Fibroblast of skin of right quadriceps (primary cell): Measurements from ENCODE around the gene ZNF438.
A peak's percentile ranks its signal among the peaks of the same experiment; 100 is the strongest.

ENCODE experiments used
- DNase-seq: peaks from one replicate; pipeline ENCODE4 v3.0.0-alpha.2; 2013

Gene ZNF438

DNA sequence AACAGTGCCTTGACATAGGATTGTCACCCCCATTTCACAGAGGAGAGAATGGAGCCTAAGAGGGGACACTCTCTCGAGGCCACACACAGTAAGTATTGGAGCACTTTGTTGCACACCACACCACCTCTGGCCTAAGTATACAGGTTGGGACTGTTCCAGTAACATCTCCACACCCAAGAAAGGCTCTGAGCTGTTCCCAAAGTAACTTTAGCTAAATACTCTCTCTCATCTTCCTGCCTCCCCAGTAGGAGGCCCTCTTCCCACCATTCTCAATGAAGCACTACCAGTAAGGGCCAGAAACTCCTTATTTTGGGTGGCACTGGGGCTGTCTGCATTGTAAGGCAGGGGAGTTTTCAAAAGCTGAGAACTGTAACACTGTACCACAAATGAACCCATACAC lies 189.5 kb downstream of the ZNF438 start:
- DNase-seq, result no peak

GRCh38 chr10:30840395-30841050 lies 191.1 kb downstream of the ZNF438 start:
- peak; percentile 52 for DNase-seq

DNA sequence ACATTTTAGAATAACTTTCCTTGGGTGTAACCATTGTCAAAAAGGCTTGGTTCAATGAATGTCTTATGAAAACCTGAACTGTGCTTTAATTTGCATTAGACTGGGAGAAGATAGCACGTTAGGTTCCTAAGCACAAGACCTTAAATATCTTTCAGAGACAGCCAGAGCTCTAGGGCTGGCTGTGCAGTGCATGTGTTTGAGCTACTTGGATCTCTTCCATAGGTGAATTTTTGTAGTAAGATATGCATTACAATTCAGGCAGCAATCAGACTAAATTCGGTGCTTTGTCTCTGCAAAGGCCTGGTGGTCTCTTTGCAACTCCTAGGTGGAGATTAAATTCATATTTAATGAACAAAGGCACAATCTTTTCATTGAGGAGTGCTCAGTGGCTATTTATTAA lies 192.0 kb downstream of the ZNF438 start:
- no peak for DNase-seq

GRCh38 chr10:30836406-30836805 lies 195.3 kb downstream of the ZNF438 start:
- DNase-seq, result no peak

DNA sequence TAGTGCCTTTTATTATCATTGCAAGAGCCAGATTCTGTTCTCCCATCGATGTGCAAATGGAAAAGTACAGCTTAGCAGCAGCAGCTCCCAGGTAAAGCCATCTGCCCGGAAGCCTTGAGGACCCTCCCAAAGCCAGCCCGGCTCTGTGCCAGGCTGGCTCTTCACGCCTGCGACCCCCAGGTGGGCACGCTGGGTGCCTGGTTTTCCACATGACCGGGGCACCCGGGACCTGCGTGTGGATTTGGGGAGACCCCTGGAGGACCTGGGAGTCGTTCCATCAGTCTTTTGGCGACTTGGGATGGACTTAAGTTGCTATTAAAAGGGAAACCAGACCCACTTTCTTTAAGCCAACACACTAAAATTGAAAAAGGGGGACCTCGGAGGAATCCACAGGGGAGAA lies 196.5 kb downstream of the ZNF438 start:
- no peak for DNase-seq

- DNase-seq, result no peak
Observed at GRCh38 chr10:30834651-30835050, 197.0 kb downstream of the ZNF438 start.

GRCh38 chr10:30834153-30834552 lies 197.5 kb downstream of the ZNF438 start:
- DNase-seq, result no peak

GRCh38 chr10:30833628-30833970 lies 198.1 kb downstream of the ZNF438 start:
- DNase-seq, result no peak

DNA sequence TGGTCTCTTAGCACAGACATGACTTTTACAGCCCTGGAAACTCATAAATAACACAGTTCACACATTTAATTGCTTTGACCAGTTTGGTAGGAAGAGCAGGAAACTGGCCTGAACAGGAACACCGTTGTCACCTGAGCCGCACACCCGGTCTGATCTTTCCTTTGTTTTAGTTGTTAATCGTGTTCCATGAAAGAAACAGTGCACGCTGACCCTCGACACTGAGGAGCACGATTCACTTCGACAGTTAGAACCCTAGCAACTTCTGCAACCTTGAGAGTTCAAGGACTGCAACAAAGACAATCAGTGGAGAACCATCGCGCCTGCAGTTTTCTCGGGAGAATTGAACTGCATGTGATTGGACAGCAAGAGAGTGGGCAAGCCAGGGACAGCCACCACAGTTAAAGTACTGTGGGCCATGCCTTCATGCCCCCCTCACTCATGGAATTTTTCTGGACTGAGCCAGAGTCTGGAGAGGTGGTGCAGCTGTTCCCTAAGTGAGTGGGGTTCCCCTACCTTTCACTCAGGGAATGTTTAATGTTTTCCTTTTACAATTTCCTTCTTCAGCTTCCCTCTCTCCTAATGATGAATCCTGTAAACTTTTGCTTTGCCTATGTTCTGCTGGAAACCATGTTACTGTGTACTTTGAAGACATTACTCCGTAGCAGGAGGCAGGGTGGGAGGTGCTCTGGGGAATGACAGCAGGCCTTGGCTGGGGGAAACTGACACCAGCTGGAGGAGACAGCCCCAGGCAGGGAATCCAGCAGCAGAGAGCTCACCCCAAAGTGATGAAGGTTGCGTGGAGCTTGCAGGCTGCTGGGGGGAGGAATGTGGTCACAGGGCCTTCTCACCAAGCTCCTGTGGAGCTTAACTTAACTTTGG lies 198.7 kb downstream of the ZNF438 start:
- no peak for DNase-seq

DNA sequence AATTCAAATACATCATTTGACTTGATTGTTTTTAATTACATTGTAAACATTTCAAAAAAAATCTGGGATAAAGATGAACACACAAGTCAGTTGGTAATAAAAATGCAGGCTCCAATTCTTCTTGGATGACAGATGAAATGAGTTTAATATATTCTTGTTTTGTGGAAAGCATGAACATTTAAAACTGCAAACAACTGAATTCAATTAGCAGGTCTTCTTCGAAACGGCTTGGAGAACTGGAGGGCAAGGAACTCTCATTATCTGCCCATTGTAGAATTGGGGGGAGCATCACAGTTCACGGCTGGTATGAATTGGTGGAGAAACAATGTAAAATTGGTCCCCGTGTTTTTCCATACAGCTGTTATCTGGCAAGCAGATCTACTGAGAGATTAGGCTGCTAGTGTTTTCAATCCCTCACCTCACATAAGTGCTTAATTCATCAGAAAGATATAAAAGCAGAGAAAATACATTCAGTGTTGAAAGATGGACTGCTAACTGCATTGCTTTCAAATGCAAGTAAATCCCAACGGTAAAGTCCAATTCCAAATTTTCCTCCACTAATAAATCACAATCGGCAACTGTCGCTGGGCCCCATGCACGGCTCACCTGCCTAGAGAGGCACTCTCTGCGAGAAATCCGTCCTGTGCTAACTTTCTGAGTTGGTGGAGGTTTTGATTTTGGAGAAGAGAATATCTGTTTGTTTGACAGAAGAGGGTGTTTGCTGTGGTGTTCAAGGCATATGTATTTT lies 199.5 kb downstream of the ZNF438 start:
- DNase-seq, result no peak

- DNase-seq, result no peak
Observed at GRCh38 chr10:30831426-30831825, 200.2 kb downstream of the ZNF438 start.

DNA sequence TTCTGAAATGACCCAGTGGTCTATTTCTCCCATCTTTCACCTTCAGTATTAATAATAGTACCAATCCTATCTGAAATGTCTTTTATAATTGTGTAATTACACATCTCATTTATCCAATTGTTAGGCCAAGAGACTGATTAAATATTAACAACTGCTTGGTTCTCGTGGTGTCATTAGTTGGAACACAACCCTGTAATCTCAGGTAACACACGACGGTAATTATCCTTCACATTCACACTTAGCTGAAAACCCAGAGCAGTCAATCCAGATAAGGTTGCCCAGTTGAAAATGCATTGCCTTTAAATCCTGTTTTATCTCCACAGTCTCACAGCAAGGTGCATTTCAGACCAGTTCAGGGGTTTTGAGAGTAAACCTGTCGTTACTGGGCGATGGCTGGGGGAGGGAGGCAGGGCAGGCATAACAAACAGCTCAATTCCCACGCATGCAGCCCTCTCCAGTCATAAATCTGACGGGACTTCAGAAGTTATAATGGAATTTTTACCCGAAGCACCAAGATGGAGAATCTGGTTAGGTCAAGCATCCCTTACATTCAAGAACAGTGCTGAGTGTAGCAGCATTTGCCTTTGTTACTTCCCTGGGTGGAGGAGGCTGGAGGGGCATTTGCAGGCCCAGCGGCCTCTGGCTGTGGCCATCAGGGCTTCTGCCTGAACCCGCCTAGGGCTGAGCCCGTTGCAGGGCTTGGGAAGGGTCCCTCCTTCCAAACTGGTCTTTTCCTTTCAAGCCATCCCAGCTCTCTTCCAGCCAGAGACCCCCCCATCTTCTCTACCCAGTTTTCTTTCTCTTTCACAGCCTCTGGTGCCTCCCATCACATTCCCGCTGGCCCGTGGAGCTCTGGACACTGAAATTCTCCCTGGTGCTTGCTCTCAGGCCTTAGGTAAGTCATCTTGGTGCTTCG lies 201.1 kb downstream of the ZNF438 start:
- no peak for DNase-seq

DNA sequence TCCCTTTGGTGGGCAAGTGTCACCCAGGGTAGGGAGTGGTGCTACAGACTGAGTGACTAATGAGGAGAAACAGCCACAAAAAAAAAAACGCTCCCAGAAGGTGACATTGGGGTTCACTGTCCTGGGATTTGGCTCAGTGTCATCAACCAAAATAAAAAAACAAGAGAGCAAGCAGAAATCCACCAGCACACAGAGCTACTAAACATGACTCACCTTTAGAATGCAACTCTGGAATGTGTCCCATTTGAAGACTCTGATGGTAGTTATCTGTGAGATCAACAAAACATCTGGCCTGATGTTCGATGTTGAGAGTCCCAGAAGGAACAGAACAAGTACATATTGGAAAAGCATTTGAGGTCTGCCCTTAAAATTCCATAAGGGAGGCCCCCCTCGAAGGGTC lies 201.8 kb downstream of the ZNF438 start:
- DNase-seq, result peak; percentile 70

- DNase-seq, result no peak
Observed at GRCh38 chr10:30828680-30829079, 203.0 kb downstream of the ZNF438 start.

DNA sequence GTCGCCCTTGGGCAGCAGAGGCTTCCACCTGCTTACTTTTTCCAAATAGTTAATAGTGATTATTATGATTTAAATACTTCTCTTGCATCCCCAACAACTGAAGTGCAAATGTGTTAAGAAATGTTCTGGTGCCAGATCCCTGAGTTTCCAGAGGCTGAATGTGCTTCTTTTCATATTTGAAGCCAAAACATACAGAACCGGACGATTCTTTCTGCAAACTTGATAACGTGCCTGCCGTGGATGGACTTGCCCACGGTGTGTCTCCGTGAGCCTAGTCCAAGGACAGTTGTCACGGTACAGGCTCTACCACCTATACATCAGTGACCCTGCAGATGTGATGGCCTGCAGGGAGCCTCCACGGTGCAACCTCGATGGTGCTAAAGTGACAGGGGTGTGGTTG lies 203.5 kb downstream of the ZNF438 start:
- DNase-seq, result no peak

DNA sequence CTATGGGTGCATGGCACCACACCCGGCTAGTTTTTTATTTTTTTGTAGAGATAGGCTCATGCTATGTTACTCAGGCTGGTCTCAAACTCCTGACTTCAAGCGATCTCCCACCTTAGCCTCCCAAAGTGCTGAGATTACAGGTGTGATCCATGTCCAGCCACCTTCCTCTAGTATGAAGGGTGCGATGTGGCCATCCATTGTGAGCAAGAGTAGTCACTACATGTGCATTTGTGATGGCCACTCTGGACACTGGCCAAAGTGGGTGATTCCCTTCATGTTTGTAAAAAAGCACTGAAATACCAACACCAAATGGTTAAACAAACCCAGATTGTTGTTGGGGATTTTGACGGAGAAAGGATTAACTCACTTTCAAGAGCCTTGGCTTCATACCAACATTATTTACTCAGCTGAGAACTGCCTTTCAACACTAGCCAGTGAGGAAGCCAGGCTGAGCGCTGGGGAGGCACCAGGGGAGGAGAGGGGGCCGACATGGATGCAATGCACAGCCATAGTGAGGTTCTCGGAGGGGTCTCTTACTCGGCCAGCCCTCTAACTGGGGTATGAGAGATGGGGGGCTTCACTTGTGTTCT lies 204.0 kb downstream of the ZNF438 start:
- peak; percentile 72 for DNase-seq

- no peak for DNase-seq
Observed at GRCh38 chr10:30826679-30827078, 205.0 kb downstream of the ZNF438 start.

DNA sequence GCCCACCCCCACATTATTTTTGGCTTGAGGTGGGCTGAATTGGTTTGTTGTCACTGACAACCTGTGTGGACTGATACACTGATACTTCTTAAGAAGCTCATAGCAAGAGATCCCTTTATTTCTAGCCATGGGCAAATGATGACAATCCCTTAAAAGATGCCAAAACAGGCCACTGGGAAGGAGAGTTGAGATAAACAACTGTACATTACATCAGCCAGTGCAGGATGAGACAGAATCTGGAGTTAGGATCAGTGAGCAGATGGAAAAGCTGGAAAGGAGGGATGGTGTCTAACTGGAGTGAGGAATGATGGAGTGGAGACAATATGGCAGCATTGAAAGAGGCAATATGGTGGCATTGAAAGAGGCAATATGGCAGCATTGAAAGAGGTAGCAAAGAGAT lies 206.2 kb downstream of the ZNF438 start:
- DNase-seq, result no peak

DNA sequence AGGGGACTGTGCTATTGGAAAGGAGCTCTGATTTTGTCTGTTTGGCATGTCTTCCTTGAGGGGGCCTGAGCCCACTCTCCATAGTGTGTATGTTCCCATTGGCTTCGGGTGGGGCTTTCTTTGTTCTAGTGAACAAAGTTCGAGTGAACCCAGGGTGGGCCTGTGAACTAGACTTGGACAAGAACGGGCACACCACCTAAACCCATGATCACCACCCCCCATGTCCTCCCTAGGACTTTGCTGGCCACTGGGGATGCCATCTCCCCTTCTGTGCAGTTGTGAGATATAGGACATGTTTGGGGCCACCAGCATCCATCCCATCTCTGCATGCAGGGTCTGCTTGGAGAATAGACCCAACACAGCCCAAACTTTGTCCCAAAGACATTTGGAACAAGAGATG lies 206.6 kb downstream of the ZNF438 start:
- no peak for DNase-seq

- DNase-seq, result no peak
Observed at GRCh38 chr10:30823651-30824050, 208.0 kb downstream of the ZNF438 start.

- DNase-seq, result no peak
Observed at GRCh38 chr10:30822693-30823465, 208.8 kb downstream of the ZNF438 start.
